ENCODE results near the gene SLC51B.

Gene SLC51B

GRCh38 chr15:65029736-65030208, 15.4 kb upstream of the SLC51B start:
- no peak overlapping the region for H3K4me3 ChIP-seq (ENCODE audit: low read depth, low read length)
- DNase-seq (ENCODE audit: low read depth): no peak
- TF ChIP-seq CTCF (IDR thresholded peaks at IDR 0.05; ENCODE audit: insufficient read depth, low read depth, low read length, missing control alignments): no peak

- TF ChIP-seq CTCF (IDR thresholded peaks at IDR 0.05; ENCODE audit: insufficient read depth, low read depth, low read length, missing control alignments): peak; percentile 62
- H3K4me3 ChIP-seq (ENCODE audit: low read depth, low read length): no peak overlapping the region
- peak; percentile 76 for DNase-seq (ENCODE audit: low read depth)
Observed at GRCh38 chr15:65032801-65033537, 12.2 kb upstream of the SLC51B start.

GRCh38 chr15:65033659-65034269, 11.4 kb upstream of the SLC51B start:
- TF ChIP-seq CTCF (IDR thresholded peaks at IDR 0.05; ENCODE audit: insufficient read depth, low read depth, low read length, missing control alignments): peak; percentile 67
- no peak overlapping the region for H3K4me3 ChIP-seq (ENCODE audit: low read depth, low read length)
- peak; percentile 65 for DNase-seq (ENCODE audit: low read depth)

GRCh38 chr15:65034719-65035118, 10.5 kb upstream of the SLC51B start:
- DNase-seq (ENCODE audit: low read depth): no peak

GRCh38 chr15:65037309-65037708, 7.9 kb upstream of the SLC51B start:
- no peak for TF ChIP-seq CTCF (IDR thresholded peaks at IDR 0.05; ENCODE audit: insufficient read depth, low read depth, low read length, missing control alignments)
- no peak for DNase-seq (ENCODE audit: low read depth)
- no peak overlapping the region for H3K4me3 ChIP-seq (ENCODE audit: low read depth, low read length)

More at GRCh38 chr15:65034719-65035118, 10.5 kb upstream of the SLC51B start:
- no peak for TF ChIP-seq CTCF (IDR thresholded peaks at IDR 0.05; ENCODE audit: insufficient read depth, low read depth, low read length, missing control alignments)
- no peak overlapping the region for H3K4me3 ChIP-seq (ENCODE audit: low read depth, low read length)

- no peak overlapping the region for H3K4me3 ChIP-seq (ENCODE audit: low read depth, low read length)
- no peak for TF ChIP-seq CTCF (IDR thresholded peaks at IDR 0.05; ENCODE audit: insufficient read depth, low read depth, low read length, missing control alignments)
- DNase-seq (ENCODE audit: low read depth): no peak
Observed at GRCh38 chr15:65038428-65038827, 6.8 kb upstream of the SLC51B start.
